ENCODE measurements around the gene ZSWIM2.

Gene ZSWIM2

DNA sequence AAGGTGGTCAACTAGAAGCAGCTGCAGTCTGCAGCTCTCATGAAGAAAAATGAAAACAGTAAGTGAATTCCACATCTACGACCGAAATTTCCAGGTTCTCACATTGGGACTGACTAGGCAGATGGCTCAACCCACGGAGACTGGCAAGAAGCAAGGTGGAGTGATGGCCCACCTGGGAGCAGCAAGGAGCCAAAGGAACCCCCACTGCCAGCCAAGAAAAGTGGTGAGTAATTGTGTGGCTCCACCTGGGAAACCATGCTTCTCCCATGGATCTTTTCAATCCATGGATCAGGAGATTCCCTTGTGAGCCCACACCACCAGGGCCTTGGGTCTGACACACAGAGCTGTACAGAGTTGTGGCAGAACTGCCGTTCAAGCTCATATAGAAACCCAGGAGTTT lies 64.0 kb downstream of the ZSWIM2 start:
- H3K27ac ChIP-seq (ENCODE audit: low read depth, low read length): no peak overlapping the region
- no peaks in the 10 kb centered on the region for H3K27me3 ChIP-seq (ENCODE audit: control insufficient read depth in 1 of 2, insufficient read depth in 2 of 2, low read length in 2 of 2)
- peaks cover 0 to 2% of the 10 kb centered on the region in 2 donors for H3K9me3 ChIP-seq (ENCODE audit: control insufficient read depth in 1 of 2, low read length in 2 of 2)
- no peak overlapping the region for H3K4me3 ChIP-seq (ENCODE audit: low read depth in 1 of 2, low read length in 2 of 2)
- no peak overlapping the region for H3K9ac ChIP-seq (ENCODE audit: low read depth in 1 of 2, low read length in 2 of 2)
- no peaks in the 10 kb centered on the region for H3K36me3 ChIP-seq (ENCODE audit: control insufficient read depth in 1 of 2, insufficient read depth in 2 of 2, low read length in 2 of 2)
- no peaks in the 10 kb centered on the region for H3K4me1 ChIP-seq (ENCODE audit: control insufficient read depth in 1 of 2, insufficient read depth in 2 of 2, low read length in 2 of 2)

GRCh38 chr2:186783254-186783653 lies 65.7 kb downstream of the ZSWIM2 start:
- H3K4me3 ChIP-seq (ENCODE audit: low read depth in 1 of 2, low read length in 2 of 2): no peak overlapping the region
- no peak overlapping the region for H3K27ac ChIP-seq (ENCODE audit: low read depth, low read length)
- H3K27me3 ChIP-seq (ENCODE audit: control insufficient read depth in 1 of 2, insufficient read depth in 2 of 2, low read length in 2 of 2): no peaks in the 10 kb centered on the region
- H3K9me3 ChIP-seq (ENCODE audit: control insufficient read depth in 1 of 2, low read length in 2 of 2): peaks cover 0 to 2% of the 10 kb centered on the region in 2 donors
- H3K4me1 ChIP-seq (ENCODE audit: control insufficient read depth in 1 of 2, insufficient read depth in 2 of 2, low read length in 2 of 2): no peaks in the 10 kb centered on the region
- H3K36me3 ChIP-seq (ENCODE audit: control insufficient read depth in 1 of 2, insufficient read depth in 2 of 2, low read length in 2 of 2): no peaks in the 10 kb centered on the region
- H3K9ac ChIP-seq (ENCODE audit: low read depth in 1 of 2, low read length in 2 of 2): no peak overlapping the region

- no peak overlapping the region for H3K9ac ChIP-seq (ENCODE audit: low read depth in 1 of 2, low read length in 2 of 2)
- peaks cover 0 to 2% of the 10 kb centered on the region in 2 donors for H3K9me3 ChIP-seq (ENCODE audit: control insufficient read depth in 1 of 2, low read length in 2 of 2)
- H3K4me3 ChIP-seq (ENCODE audit: low read depth in 1 of 2, low read length in 2 of 2): no peak overlapping the region
- no peaks in the 10 kb centered on the region for H3K27me3 ChIP-seq (ENCODE audit: control insufficient read depth in 1 of 2, insufficient read depth in 2 of 2, low read length in 2 of 2)
- H3K36me3 ChIP-seq (ENCODE audit: control insufficient read depth in 1 of 2, insufficient read depth in 2 of 2, low read length in 2 of 2): no peaks in the 10 kb centered on the region
- no peaks in the 10 kb centered on the region for H3K4me1 ChIP-seq (ENCODE audit: control insufficient read depth in 1 of 2, insufficient read depth in 2 of 2, low read length in 2 of 2)
- no peak overlapping the region for H3K27ac ChIP-seq (ENCODE audit: low read depth, low read length)
These were observed 68.2 kb downstream of the ZSWIM2 start for GRCh38 chr2:186780701-186781316.

Measured in duodenal mucosa (tissue), 2 donors.